ENCODE results near the gene PARN.
"Not testable (repeated sequence)": the region's sequence is repeated elsewhere in the genome, so short reads cannot be mapped to it uniquely, and the experiment has no call there.

PARN gene

GRCh38 chr16:14635395-14636165, 5.5 kb upstream of the PARN start:
- peaks cover 29% of the 10 kb centered on the region for H3K36me3 ChIP-seq
- H3K27me3 ChIP-seq (ENCODE audit: insufficient read depth, low read depth, severe bottlenecking): no peaks in the 10 kb centered on the region
- no peaks in the 10 kb centered on the region for H3K9me3 ChIP-seq (ENCODE audit: severe bottlenecking)
- TF ChIP-seq CTCF (IDR thresholded peaks at IDR 0.05; ENCODE audit: low read depth, low read length): no peak
- DNase-seq: no peak
- H3K4me3 ChIP-seq (ENCODE audit: low read depth, low read length): no peak overlapping the region
- peak overlapping the region; percentile 40 for H3K27ac ChIP-seq

DNA sequence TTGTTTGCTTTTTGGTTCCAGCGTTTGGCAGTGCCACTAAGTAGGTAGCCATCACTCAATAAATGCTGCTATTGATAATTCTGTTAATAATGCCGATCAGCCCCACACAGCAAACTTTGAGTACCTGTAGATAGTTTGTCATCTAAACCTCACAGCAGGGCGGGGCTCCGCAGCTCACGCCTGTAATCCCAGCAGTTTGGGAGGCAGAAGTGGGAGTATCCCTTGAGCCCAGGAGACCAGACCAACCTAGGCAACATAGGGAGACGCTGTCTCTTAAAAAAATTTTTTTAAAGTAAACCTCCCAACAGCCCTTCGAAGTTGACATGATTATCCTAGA, 4.3 kb upstream of the PARN start:
- Histone ChIP-seq H3K4me3 (ENCODE audit: low read depth, low read length) (peak overlapping the region; percentile 98), H3K27me3 (ENCODE audit: insufficient read depth, low read depth, severe bottlenecking) (no peaks in the 10 kb centered on the region), H3K27ac (no peak overlapping the region), H3K36me3 (peaks cover 21% of the 10 kb centered on the region), H3K9me3 (ENCODE audit: severe bottlenecking) (no peaks in the 10 kb centered on the region)
- no peak for DNase-seq
- no peak for TF ChIP-seq CTCF (IDR thresholded peaks at IDR 0.05; ENCODE audit: low read depth, low read length)

GRCh38 chr16:14632693-14633569, 2.9 kb upstream of the PARN start, which contains the start of gene BFAR:
TSS of gene BFAR (plus strand) at chr16:14632951. CDS start at chr16:14644347, 11,396 bp downstream.
- Histone ChIP-seq H3K9me3 (ENCODE audit: severe bottlenecking) (no peaks in the 10 kb centered on the region), H3K36me3 (peaks cover 15% of the 10 kb centered on the region), H3K27me3 (ENCODE audit: insufficient read depth, low read depth, severe bottlenecking) (no peaks in the 10 kb centered on the region), H3K4me3 (ENCODE audit: low read depth, low read length) (peak within 1 kb of the TSS; percentile 98), H3K27ac (peak within 1 kb of the TSS; percentile 83)
- peak; percentile 99 for DNase-seq
- no peak for TF ChIP-seq CTCF (IDR thresholded peaks at IDR 0.05; ENCODE audit: low read depth, low read length)

DNA sequence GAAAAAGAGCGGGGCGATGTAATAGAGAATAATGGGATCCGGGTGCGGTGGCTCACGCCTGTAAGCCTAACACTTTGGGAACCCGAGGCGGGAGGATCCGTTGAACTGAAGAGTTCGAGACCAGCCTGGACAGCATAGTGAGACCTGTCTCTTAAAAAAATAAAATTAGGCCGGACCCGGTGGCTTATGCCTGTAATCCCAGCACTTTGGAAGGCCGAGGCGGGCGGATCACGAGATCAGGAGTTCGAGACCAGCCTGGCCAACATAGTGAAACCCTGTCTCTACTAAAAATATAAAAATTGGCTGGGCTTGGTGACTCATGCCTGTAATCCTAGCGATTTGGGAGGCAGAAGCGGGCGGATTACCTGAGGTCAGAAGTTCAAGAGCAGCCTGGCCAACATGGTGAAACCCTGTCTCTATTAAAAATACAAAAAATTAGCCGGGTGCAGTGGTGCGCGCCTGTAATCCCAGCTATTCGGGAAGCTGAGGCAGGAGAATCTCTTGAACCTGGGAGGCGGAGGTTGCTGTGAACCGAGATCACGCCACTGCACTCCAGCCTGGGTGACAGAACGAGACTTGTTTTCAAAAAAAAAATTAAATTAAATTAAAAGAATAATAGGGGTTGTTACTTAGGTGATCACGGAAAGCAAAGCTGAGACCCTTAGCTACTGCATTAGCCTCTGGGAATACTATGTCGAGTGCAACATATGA, 715 bp upstream of the PARN start:
- not testable (repeated sequence) for H3K27me3 ChIP-seq (ENCODE audit: insufficient read depth, low read depth, severe bottlenecking); H3K9me3 ChIP-seq (ENCODE audit: severe bottlenecking)
- H3K27ac ChIP-seq: peak overlapping the region; percentile 91
- 0 out of 2 replicates have a peak overlapping the region, but pooled peaks have one; percentile 21 for H3K4me3 ChIP-seq (ENCODE audit: low read depth, low read length)
- H3K36me3 ChIP-seq: peaks cover 32% of the 10 kb centered on the region
- peak; percentile 15 for DNase-seq

DNA sequence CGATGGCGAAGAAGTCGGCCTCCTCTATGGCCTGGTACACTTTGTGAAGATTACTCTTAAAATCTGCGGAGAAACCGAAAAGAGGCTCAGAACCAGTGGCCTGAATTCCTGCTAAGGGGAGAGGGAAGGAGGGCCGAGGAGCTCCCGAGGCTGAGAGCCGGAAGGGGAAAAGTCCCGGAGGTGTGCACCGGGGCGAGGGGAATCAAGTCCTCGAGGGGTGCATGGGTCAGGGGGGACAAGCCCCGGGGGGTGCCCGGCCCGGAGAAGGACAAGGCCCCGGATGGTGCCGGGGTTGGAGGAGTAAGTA, 495 bp downstream of the PARN start:
- Histone ChIP-seq H3K27me3 (ENCODE audit: insufficient read depth, low read depth, severe bottlenecking) (no peaks in the 10 kb centered on the region), H3K4me3 (ENCODE audit: low read depth, low read length) (peak overlapping the region; percentile 58), H3K36me3 (peaks cover 34% of the 10 kb centered on the region), H3K9me3 (ENCODE audit: severe bottlenecking) (no peaks in the 10 kb centered on the region), H3K27ac (peak overlapping the region; percentile 91)
- DNase-seq: peak; percentile 17
- TF ChIP-seq CTCF (IDR thresholded peaks at IDR 0.05; ENCODE audit: low read depth, low read length): no peak
